Testis (tissue), 3 donors: ENCODE measurements around the gene NIN. TPM values are rescaled to one million over a fixed set of nuclear protein-coding genes. Genes with fewer than 3 reads are reported as not detected.

Experiments
- DNase-seq: peaks from one replicate; pipeline ENCODE4 v3.0.0-alpha.2; 2019
- H3K27ac ChIP-seq, 2 donors: fragments of 200-600 bp; sonication (generic); one replicate each; pipeline ENCODE4 v1.5.1; 2019
- H3K27me3 ChIP-seq: fragments of 200-600 bp; sonication (generic); one replicate; pipeline ENCODE4 v1.5.1; 2019
- H3K36me3 ChIP-seq: fragments of 200-600 bp; sonication (generic); one replicate; pipeline ENCODE4 v1.5.1; 2017; ENCODE audit warnings: low read depth; ENCODE audit errors: missing control alignments
- H3K4me1 ChIP-seq: fragments of 200-600 bp; sonication (generic); one replicate; pipeline ENCODE4 v1.5.1; 2019
- H3K4me3 ChIP-seq, 2 donors: fragments of 200-600 bp; sonication (generic); one replicate each; pipeline ENCODE4 v1.5.1; 2017 to 2019
- H3K9me3 ChIP-seq: fragments of 200-600 bp; sonication (generic); one replicate; pipeline ENCODE4 v1.5.1; 2017
- POLR2A ChIP-seq: fragments of 450-650 bp; IDR thresholded peaks from one replicate; pipeline ENCODE4 v1.6.1; 2017; ENCODE audit warnings: antibody characterized with exemption, mild to moderate bottlenecking, moderate library complexity
- WGBS, 2 donors: methylation state at CpG; one replicate each; pipeline ENCODE4 v1.1.5; 2018; 5-methylcytosine and 5-hydroxymethylcytosine counted together
- intact Hi-C: fragments of 100-400 bp; cut with DNase I; formaldehyde crosslinking; loops from one replicate; pipeline ENCODE4 v1.15.1; 2023; ENCODE audit warnings: low total_unique reads
- polyA plus RNA-seq: library from polyadenylated mRNA; stranded (reverse); fragments of 350-450 nt; fragmentation: Illumina TruSeq; extraction: RNeasy Lipid Tissue Mini Kit (QIAGEN cat#74804); gene quantifications from one replicate; pipeline ENCODE4 v1.2.3, GENCODE V29; 2014; ENCODE audit warnings: low read depth, low replicate concordance; ENCODE audit not compliant: insufficient read depth
- total RNA-seq, 2 donors: library from RNA; depleted of rRNA; stranded (reverse); fragments of >200 nt; gene quantifications; one replicate each; pipeline ENCODE4 v1.2.3, GENCODE V29; 2016
- TF ChIP-seq, protein P1 (sequence below), 3 experiments: fragments of 450-650 bp in 2 of 3; fragments of 200-600 bp in 1 of 3; sonication (generic) in 1 of 3; IDR thresholded peaks; one replicate each; pipeline ENCODE4 v1.5.1; 2016 to 2019; ENCODE audit warnings: antibody characterized with exemption in 3 of 3, mild to moderate bottlenecking in 2 of 3, moderate library complexity in 1 of 3

The NIN gene
- total and polyA plus RNA-seq, 3 donors from 2014 or later: 4.4 to 16.5 (median 9.3) TPM

DNA sequence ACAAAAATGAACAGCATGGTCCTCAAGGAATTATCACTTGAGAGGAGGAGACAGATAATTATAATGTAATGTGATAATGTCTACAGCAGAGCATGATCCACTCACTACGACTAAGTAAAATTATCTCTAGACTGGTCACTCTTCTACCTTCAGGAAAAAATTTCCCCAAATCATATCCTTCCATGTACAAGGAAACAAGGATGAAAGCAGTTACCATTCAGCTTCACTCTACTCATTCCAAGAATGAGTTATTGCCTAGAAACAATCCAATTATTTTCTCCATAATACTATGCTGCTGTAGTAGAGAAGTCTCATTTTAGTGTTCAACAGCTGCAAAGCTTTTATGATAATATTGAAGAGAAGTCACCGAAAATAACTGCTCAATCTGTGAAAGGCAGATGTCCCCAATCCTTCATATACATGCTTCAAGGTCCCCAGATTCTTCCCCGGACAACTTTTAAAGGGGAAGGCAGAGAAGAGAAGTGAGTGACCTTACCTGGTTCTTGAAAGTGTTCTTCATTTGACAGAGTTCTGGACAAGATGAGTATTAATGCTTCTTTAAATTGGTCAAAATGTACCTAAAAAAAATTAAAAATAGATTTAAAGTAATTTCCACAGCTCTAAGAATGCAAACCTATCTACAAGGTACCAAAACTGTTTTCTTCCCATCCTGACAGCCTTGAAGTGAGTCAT lies 24.6 kb downstream of the NIN start:
- no peaks in the 10 kb centered on the region for H3K9me3 ChIP-seq
- no peak for TF ChIP-seq POLR2A
- TF ChIP-seq, protein P1, sequence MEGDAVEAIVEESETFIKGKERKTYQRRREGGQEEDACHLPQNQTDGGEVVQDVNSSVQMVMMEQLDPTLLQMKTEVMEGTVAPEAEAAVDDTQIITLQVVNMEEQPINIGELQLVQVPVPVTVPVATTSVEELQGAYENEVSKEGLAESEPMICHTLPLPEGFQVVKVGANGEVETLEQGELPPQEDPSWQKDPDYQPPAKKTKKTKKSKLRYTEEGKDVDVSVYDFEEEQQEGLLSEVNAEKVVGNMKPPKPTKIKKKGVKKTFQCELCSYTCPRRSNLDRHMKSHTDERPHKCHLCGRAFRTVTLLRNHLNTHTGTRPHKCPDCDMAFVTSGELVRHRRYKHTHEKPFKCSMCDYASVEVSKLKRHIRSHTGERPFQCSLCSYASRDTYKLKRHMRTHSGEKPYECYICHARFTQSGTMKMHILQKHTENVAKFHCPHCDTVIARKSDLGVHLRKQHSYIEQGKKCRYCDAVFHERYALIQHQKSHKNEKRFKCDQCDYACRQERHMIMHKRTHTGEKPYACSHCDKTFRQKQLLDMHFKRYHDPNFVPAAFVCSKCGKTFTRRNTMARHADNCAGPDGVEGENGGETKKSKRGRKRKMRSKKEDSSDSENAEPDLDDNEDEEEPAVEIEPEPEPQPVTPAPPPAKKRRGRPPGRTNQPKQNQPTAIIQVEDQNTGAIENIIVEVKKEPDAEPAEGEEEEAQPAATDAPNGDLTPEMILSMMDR (IDR thresholded peaks at IDR 0.05): no peak
- H3K27ac ChIP-seq: no peak overlapping the region
- H3K4me1 ChIP-seq: peaks cover 3% of the 10 kb centered on the region
- H3K27me3 ChIP-seq: no peaks in the 10 kb centered on the region
- no peaks in the 10 kb centered on the region for H3K36me3 ChIP-seq
- H3K4me3 ChIP-seq: no peak overlapping the region
- WGBS, 2 donors: 74 to 78% methylated on average over 3 of the region's 3 CpGs
- DNase-seq: no peak
- intact Hi-C loops: no loop called here

DNA sequence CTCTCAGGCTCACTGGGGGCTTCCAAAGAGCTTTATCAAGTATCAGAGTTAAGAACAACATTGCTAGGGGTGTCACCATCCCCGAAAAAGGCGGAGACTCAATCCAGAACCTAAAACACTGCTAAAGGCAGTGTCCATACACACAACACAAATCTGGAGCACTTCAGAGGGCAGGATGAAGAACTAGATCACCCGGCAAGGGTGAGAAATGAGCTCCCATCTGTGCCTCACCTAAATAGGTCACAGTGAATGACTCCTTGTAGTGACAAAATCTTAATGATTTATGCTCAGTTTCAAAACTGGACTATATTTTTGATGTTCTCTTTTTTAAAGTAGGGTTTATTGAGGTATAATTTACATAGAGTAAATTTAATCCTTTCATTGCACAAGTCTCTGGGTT lies 25.6 kb downstream of the NIN start:
- Histone ChIP-seq H3K27me3 (no peaks in the 10 kb centered on the region), H3K9me3 (no peaks in the 10 kb centered on the region), H3K4me1 (peaks cover 3% of the 10 kb centered on the region), H3K36me3 (no peaks in the 10 kb centered on the region), H3K4me3 (no peak overlapping the region), H3K27ac (no peak overlapping the region)
- intact Hi-C loops: no loop called here
- TF ChIP-seq POLR2A: no peak
- TF ChIP-seq, protein P1 (IDR thresholded peaks at IDR 0.05): no peak
- DNase-seq: no peak
- WGBS, 2 donors: 87 to 95% methylated on average over 3 of the region's 3 CpGs

DNA sequence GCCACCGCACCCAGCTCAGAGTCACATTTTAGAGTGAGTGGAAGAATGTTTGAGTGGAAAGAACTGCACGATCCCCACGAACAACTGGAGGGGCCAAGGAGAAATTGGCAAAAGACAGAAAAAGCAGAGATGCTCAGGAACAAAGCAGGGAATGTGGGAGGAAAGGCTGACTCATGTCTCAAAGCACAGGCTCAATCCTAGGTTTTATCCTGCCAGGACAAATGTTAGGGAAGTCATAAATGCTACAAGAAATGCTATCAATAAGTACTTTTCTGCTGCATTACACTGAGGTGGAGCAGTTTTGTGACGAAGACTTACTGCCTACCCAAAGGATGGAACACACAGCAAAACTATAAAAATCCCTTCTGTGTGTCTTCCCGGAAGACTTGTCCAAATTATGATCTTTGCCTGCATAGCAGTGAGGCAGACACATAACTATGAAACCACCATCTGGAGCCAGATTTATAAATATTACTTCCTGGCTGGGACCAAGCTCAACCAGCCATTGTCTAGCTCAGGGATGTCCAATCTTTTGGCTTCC lies 26.7 kb downstream of the NIN start:
- Histone ChIP-seq H3K27ac (peak overlapping the region in 1 of 2 donors; percentile 59), H3K9me3 (no peaks in the 10 kb centered on the region), H3K27me3 (no peaks in the 10 kb centered on the region), H3K4me3 (no peak overlapping the region), H3K4me1 (peaks cover 3% of the 10 kb centered on the region), H3K36me3 (no peaks in the 10 kb centered on the region)
- TF ChIP-seq, protein P1 (IDR thresholded peaks at IDR 0.05): no peak
- no peak for TF ChIP-seq POLR2A
- no peak for DNase-seq
- WGBS, 2 donors: 40 to 55% methylated on average over 5 of the region's 5 CpGs
- intact Hi-C loops: no loop called here

DNA sequence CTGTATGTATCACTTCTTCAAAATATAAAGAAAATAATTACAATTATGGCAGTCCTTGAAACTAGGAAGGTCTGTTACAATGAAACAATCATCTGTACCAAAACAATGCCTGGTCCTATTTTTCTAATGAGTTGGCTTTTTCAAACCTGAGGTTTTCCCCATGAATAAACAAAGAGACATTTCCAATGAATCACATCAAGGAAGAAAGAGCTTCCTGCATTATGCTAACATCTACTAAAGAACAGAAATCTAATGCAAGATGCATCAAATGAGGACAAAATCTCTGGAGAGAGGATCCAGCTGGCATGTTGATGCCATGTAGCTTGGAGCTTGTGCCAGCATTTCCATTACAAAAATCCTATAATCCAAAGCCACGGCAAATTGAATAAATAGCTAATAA lies 29.3 kb downstream of the NIN start:
- 87 to 95% methylated on average over 1 of the region's 1 CpG for WGBS, 2 donors
- H3K4me3 ChIP-seq: no peak overlapping the region
- TF ChIP-seq POLR2A: no peak
- TF ChIP-seq, protein P1 (IDR thresholded peaks at IDR 0.05): no peak

DNA sequence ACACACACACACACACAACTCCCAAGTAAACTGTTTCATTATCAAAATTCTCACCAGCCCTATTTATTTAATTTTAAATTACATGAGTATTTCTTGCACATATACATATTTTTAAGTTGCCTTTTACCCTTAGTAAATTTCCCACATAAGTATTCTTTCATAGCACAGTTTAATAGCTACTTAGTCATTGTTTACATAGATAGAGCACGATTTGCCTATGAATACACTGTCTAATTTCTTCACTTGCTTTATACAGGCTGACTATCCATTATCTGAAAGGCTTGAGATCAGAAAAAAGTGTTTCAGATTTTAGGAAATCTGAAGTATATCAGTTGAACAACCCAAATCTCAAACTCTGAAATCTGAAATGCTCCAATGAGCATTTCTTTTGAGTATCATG lies 30.9 kb downstream of the NIN start:
- Histone ChIP-seq H3K9me3 (no peaks in the 10 kb centered on the region), H3K27ac (no peak overlapping the region), H3K4me1 (peaks cover 3% of the 10 kb centered on the region), H3K27me3 (no peaks in the 10 kb centered on the region), H3K36me3 (no peaks in the 10 kb centered on the region), H3K4me3 (no peak overlapping the region)
- WGBS, 2 donors: 86 to 100% methylated on average over 1 of the region's 1 CpG
- no peak for DNase-seq
- TF ChIP-seq POLR2A: no peak
- TF ChIP-seq, protein P1 (IDR thresholded peaks at IDR 0.05): no peak
- intact Hi-C loops: no loop called here

More for the DNA sequence above, 29.3 kb downstream of the NIN start:
- no peaks in the 10 kb centered on the region for H3K27me3 ChIP-seq
- no peaks in the 10 kb centered on the region for H3K36me3 ChIP-seq
- H3K9me3 ChIP-seq: no peaks in the 10 kb centered on the region
- H3K4me1 ChIP-seq: peaks cover 3% of the 10 kb centered on the region
- H3K27ac ChIP-seq: no peak overlapping the region
- no peak for DNase-seq
- intact Hi-C loops: no loop called here
